ENCODE data around the gene SBK2.
A peak's percentile ranks its signal among the peaks of the same experiment; 100 is the strongest.
"Not testable (repeated sequence)": the region's sequence is repeated elsewhere in the genome, so short reads cannot be mapped to it uniquely, and the experiment has no call there.

The SBK2 gene, protein sequence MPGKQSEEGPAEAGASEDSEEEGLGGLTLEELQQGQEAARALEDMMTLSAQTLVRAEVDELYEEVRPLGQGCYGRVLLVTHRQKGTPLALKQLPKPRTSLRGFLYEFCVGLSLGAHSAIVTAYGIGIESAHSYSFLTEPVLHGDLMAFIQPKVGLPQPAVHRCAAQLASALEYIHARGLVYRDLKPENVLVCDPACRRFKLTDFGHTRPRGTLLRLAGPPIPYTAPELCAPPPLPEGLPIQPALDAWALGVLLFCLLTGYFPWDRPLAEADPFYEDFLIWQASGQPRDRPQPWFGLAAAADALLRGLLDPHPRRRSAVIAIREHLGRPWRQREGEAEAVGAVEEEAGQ

GRCh38 chr19:55536951-55537740, at the start of gene SBK2:
SBK2 (minus strand) TSS chr19:55537133; CDS start chr19:55536294, 839 bp downstream.
- DNase-seq: no peak

DNA sequence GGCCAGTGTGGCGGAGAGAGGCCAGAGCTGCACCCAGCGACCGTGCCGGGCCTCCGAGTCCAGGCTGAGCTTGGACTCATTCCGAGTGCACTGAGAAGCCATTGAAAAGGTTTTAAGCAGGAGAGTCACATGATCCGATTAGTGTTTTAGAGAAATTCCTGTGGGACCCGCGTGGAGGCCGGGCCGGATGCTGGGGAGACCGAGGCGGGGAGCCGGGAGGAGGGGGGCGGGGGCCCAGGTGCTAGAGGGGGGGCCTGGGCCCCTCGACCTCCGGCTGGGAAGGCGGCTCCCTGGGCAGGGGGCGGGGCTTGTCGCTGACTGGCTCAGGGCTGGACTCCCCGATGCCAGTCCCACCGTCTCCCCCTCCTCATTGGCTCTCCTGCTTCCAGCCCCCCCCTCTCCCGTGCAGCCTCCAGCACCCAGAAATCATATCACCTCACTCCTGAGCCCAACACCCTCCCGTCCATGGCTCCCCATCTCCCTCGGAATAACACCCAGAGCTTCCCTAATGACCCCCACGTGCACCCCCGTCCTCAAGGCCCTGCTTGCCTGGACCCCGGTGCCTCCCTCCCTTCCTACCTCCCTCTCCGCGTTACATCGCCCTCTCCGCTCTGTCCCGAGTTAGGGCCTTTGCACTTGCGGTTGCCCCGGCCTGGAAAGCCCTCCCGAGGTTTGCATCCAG, 48.9 kb upstream of the SBK2 start:
- DNase-seq: peak; percentile 53

DNA sequence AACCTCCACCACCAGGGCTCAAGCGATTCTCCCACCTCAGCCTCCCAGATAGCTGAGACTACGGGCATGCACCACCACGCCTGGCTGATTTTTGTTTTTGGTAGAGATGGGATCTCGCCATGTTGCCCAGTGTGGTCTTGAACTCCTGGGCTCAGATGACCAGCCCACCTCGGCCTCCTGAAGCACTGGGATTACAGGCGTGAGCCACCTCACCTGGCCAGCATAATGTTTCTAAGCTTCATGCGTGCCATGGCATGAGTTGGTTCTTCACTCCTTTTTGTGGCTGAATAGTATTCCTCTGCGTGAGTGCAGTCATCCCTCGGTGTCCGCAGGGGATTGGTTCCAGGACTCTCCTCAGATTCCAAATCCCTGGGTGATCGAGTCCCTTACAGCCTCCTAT, 47.9 kb upstream of the SBK2 start:
- DNase-seq: no peak

GRCh38 chr19:55583897-55584296, 47.0 kb upstream of the SBK2 start:
- DNase-seq: not testable (repeated sequence)

GRCh38 chr19:55582284-55582683, 45.4 kb upstream of the SBK2 start:
- DNase-seq: not testable (repeated sequence)

- no peak for DNase-seq
Observed at GRCh38 chr19:55581823-55582223, 44.9 kb upstream of the SBK2 start.

DNA sequence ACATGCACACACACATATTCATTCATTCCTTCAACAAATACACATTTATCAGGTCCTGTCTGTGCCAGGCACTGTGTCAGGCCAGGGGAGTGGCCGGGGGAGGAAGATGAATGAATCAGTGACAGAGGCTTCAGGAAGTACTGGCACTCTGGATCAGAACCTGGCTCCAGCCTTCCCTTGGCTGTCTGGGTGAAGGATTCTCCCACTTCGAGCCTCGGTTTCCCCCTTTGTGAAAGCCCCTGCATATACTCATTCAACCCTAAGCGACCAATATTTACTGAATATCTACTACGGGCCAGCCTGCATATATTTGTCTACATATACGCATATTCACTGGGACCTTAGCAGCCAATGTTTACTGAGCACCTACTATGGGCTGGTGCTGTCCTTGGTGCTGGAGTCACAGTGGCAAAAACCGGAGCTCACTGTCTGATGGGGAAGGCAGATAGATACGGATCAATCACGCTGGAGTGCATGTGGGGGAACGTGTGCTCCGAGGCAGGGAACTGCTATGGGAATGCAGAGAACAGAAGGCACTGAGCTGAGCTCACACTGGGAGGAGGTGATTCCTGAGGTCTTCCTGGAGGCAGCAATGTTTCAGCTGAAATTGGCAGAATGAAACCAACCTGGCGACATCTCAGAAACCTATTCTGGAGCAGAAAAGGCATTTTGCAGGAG, 44.4 kb upstream of the SBK2 start:
- DNase-seq: no peak

DNA sequence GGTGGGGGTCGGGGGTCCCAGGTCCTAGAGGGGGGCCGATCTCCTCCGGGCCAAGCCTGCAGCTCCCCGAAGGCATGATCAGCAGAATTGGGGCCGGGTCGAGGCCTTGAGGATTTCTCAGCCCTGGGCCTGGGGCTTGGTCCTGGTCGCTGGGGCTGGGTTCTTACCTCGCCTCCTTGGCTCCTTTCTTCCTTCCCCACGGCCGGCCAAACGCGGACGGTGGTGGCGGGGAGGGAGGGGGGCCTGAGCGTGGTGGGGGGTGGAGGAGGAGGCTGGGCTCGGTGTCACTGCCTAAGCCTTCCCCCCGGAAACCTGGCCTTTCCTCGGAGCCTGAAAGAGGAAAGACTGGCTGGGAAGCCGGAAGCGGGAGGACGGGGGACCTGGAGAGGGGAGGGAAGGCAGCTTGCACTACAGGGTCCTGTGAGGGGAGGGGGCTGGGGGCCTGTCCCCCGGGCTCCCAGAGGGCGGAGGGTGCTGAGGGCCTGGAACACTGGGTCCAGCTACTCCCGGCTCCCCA, 43.8 kb upstream of the SBK2 start, which contains the start of gene ZNF579:
TSS of gene ZNF579 (minus strand) at position 221 of the 517 bp plus-strand sequence. CDS start 1,209 bp downstream, outside the sequence.
- DNase-seq: peak; percentile 72

GRCh38 chr19:55579766-55580621, 43.1 kb upstream of the SBK2 start:
- no peak for DNase-seq

DNA sequence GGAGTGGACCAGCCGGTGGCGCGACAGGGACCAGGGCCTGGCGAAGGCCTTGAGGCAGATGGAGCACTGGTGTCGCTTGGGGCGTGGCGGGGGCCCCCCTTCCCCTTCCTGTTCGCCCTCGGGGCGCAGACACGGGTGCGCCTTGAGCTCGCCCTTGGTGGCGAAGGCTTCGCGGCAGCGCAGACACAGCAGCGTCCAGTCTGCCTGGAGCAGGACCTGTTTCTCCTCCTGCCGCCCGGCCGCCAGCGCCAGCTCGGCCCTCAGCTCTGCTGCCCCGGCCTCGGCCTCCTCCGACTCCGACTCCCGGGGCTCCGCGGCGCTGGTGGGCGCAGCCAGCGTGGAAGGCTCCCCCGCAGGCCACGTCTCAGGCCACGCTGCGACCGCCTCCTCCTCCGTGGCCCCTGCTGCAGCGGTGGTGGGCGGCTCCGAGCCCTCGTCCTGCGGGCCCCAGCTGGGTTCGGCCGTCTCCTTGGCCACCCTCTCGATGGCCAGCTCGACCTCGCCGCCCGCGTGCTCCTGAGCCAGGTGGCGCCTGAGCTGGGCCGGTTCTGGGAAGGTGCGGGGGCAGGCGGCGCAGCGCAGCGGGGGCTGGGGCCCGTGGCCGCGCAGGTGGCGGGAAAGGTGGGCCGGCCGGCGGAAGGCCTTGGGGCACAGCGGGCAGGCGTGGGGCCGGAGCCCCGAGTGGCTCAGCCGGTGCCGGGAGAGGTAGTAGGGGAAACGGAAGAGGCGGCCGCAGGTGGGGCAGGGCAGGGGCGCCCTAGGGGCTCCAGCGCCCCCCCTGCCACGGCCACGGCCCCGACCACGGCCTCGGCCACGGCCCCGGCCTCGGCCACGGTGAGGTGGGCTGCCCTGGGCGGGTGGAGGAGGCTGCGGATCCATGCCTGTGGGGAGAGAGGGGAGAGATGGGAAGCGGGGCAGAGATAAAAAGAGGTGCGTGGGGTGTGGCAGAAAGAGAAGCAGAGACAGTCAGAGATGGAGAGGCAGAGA, 42.1 kb upstream of the SBK2 start:
- no peak for DNase-seq

DNA sequence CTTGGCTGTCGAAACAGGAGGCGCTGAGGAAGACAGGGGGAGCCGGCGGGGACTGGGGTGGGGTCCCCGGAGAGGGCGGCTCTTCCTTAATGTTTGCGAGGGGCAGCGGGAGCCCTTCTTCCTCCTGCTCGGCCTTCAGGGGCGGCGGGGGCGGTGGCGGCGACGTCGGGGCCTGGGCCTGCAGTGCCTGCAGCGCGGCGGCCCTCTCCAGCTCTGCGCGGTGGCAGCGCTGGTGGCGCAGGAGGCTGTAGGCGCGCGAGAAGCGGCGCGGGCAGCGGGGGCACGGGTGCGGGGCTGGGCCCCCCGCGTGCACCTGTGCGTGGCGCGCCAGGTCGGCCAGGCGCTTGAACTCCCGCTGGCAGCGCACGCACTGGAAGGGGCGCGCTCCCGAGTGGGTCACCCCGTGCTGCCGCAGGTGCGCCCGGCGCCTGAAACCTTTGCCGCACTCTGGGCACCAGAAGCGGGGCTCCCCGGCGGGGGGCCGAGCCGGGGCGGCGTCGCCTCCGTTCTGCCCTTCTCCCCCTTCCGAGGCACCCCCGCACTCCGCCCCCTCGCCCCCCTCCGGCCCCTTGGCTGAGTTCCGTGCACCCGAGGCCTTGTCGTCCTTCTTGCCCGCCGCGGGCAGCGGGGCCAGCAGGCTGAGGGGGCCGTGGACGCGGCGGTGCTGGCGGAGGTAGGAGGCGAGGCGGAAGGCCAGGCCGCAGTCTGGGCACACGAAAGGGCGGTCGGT, 41.3 kb upstream of the SBK2 start:
- DNase-seq: no peak

- DNase-seq: no peak
Observed at GRCh38 chr19:55576746-55577145, 39.8 kb upstream of the SBK2 start.

- not testable (repeated sequence) for DNase-seq
Observed at GRCh38 chr19:55573929-55574328, 37.0 kb upstream of the SBK2 start.

GRCh38 chr19:55569477-55569876, 32.5 kb upstream of the SBK2 start:
- not testable (repeated sequence) for DNase-seq

DNA sequence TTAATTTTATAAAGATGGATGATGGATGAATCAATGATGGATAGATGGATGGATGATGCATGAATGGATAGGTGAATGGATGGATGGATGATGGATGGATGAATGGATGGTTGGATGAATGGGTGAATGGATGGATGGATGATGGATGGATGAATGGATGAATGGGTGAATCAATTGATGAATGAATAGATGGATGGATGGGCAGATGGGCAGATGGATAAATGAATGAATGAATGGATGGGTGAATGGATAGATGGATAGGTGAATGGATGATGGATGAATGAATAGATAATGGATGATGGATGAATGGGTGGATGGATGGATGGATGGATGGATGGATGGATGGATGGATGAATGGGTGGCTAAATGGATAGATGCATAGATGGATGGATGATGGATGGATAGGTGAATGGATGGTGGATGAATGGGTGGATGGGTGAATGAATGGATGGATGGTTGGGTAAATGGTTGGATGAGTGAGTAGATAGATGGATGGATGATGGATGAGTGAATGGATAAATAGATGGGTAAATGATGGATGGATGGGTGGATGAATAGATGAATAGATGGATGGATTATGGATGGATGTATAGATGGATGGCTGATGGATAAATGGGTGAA, 30.9 kb upstream of the SBK2 start:
- no peak for DNase-seq

- DNase-seq: no peak
Observed at GRCh38 chr19:55566823-55567222, 29.9 kb upstream of the SBK2 start.

DNA sequence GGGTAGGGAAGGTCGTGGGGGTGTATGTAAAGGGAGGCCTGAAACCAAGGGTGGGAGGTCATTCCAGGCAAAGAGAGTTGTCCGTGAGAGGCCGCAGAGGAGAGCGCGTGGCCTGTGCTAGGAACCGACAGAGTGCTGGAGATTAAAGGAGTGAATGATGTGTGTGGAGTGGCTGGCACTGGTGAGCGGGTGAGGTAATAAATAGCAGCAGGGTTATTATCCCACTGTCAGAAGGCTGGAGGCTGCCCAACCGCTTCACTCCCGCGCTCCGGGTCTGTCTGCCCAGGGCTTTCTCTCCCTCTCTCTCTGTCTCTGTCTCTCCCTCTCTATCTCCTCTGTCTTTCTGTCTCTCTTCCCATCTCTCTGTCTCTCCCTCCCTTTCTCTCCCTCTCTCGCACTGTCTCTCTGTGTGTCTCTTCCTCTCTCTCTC, 26.3 kb upstream of the SBK2 start:
- no peak for DNase-seq

DNA sequence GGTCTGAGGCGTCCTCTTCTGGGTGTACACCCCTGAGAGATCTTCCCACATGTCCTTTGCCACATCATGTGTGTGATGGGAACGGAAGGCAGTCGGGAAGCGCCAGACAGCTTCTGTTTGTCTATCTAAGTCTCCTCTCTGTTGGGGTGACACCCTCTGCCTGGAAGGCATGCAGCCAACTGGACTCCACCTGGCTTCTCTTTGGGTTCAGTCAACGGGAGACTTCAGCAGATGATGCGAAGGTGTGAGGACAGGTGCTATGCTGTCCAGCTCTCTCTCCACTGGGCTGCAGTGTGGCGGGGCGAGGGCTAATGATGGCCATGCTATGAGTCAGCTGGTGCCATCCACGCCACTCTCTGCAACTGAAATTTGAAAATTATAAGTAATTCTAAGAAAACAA, 22.8 kb upstream of the SBK2 start:
- no peak for DNase-seq

- no peak for DNase-seq
Observed at GRCh38 chr19:55554741-55555152, 17.8 kb upstream of the SBK2 start.
